ENCODE results near the gene BANP.

The BANP gene

DNA sequence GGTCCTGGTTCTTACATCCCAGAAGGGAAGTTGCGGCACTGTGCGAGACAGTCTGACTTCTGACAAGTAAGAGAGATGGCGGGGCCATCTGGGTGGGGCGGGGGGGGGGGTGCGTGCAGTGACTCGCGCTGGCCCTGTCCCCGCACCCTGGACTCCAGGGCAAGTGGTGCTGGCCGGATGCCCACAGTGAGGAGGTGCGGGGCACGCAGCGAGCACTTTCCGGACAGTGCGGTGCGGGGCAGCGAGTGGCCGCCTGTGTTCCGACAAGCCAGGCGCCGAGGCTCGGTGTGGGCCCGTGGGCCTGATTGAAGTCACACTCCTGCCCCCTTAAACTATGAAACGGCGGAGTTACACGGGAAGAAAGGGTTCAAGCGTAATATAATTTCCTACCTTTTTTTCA, 106.4 kb downstream of the BANP start:
- TF ChIP-seq, protein P1, sequence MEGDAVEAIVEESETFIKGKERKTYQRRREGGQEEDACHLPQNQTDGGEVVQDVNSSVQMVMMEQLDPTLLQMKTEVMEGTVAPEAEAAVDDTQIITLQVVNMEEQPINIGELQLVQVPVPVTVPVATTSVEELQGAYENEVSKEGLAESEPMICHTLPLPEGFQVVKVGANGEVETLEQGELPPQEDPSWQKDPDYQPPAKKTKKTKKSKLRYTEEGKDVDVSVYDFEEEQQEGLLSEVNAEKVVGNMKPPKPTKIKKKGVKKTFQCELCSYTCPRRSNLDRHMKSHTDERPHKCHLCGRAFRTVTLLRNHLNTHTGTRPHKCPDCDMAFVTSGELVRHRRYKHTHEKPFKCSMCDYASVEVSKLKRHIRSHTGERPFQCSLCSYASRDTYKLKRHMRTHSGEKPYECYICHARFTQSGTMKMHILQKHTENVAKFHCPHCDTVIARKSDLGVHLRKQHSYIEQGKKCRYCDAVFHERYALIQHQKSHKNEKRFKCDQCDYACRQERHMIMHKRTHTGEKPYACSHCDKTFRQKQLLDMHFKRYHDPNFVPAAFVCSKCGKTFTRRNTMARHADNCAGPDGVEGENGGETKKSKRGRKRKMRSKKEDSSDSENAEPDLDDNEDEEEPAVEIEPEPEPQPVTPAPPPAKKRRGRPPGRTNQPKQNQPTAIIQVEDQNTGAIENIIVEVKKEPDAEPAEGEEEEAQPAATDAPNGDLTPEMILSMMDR (IDR thresholded peaks at IDR 0.05; ENCODE audit: low read depth, low read length, missing control alignments), result no peak
- no peak for DNase-seq (ENCODE audit: extremely low read depth, low read depth)
- no peak overlapping the region for H3K4me3 ChIP-seq (replicated peaks; ENCODE audit: low read depth, low read length)

DNA sequence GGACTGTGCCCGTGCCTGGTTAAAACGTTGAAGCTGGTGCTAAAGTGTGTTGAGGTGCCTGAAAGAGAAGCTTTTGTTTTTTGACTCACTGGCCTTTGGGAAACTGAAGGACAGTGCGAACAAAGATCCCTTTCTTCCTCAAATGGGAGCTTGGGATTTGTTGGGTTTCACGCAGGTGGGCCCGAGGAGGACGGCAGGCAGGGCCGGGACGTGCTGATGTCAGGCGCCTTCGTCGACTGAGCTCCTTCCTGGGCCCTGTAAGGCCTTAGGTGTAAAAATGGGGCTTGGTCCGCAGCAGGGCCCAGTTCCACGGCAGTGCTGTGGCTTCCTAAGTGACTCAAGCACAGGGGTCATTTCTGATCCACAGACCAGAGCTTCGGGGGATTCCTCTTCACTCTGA, 106.9 kb downstream of the BANP start:
- H3K4me3 ChIP-seq (replicated peaks; ENCODE audit: low read depth, low read length), result no peak overlapping the region
- DNase-seq (ENCODE audit: extremely low read depth, low read depth), result no peak
- TF ChIP-seq, protein P1 (IDR thresholded peaks at IDR 0.05; ENCODE audit: low read depth, low read length, missing control alignments), result no peak

DNA sequence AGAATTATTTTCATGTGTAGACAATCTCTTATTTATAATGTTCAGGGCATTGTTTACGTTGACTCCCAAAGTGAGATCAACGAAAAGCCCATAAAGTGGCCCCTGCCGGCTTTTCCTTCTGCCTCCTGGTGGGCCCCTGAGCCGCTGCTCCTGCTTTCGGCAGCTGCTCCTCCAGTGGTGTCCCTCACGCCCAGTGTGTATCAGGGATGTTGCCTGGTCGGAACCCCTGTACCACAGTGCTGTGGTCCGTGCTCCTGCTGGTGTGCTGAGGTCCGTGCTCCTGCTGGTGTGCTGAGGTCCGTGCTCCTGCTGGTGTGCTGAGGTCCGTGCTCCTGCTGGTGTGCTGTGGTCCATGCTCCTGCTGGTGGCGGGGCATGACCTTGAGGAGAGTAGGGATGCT, 107.6 kb downstream of the BANP start:
- no peak for DNase-seq (ENCODE audit: extremely low read depth, low read depth)
- H3K4me3 ChIP-seq (replicated peaks; ENCODE audit: low read depth, low read length), result no peak overlapping the region
- TF ChIP-seq, protein P1 (IDR thresholded peaks at IDR 0.05; ENCODE audit: low read depth, low read length, missing control alignments), result no peak

DNA sequence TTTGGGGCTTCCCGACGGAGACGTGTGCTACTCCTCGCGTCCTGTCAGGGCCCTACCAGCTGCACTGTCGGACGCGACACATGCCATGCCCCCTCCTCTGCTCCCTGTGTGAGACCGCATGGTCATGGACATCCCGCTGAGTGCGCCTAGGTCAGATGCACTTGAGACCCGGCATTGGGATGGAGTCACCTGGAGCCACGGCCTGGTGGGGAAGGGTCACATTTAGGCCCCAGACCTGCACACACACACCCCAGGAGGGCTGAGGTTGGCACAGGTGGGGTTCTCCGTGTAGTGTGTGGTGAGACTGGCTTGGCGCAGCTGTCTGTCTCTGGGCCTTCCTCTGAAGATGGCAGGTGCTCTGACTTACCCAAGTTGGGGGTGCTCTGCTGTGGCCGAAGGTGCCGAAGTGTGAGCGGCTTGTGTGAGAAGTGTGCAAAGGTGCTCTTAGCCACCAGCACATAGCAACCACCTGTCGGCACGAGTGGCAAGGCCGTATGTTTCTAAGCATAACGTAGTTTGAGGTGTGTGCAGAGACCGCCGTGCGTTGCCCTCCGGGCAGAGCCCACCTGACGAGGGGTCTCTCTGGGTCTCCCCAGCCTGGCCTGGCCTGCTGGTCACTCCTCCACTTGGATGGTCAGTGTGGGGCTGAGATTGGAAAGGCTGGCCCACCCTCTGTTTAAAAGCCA, 108.6 kb downstream of the BANP start:
- no peak overlapping the region for H3K4me3 ChIP-seq (replicated peaks; ENCODE audit: low read depth, low read length)
- TF ChIP-seq, protein P1 (IDR thresholded peaks at IDR 0.05; ENCODE audit: low read depth, low read length, missing control alignments), result no peak
- DNase-seq (ENCODE audit: extremely low read depth, low read depth), result no peak

DNA sequence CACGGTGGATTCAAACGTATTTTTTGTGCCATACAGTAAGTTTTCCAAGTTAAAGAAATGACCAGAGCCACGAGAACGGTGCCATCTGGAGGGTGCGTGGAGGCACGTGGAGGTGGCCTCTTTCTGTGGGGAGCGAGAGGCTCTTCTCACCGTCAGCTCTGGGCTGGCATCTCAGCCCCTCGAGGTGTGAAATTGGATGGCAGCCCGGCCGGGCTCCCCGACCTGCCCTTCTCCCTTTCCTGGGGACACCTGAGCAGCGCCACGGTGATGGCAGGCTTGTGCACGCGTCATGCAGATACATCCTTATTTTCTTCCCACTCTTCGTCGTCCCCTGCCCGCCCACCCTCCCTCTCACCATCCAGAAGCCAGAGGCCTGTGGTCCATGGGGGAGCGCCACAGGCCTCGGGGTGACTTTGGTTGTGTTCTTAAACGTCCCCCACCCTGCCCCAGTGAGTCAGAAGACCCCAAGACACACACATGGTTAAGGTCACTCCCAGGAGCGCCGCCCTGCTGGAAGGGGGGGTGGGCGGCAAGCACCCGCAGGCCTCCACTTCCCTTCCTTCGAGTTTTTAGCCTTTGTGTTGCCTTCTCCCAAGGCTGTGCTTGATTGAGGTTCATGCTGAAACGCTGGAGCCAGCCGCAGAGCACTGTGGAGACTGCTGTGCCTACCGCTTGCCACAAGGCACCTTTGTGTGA, 109.4 kb downstream of the BANP start:
- H3K4me3 ChIP-seq (replicated peaks; ENCODE audit: low read depth, low read length), result no peak overlapping the region
- no peak for DNase-seq (ENCODE audit: extremely low read depth, low read depth)
- TF ChIP-seq, protein P1 (IDR thresholded peaks at IDR 0.05; ENCODE audit: low read depth, low read length, missing control alignments), result peak; percentile 2

DNA sequence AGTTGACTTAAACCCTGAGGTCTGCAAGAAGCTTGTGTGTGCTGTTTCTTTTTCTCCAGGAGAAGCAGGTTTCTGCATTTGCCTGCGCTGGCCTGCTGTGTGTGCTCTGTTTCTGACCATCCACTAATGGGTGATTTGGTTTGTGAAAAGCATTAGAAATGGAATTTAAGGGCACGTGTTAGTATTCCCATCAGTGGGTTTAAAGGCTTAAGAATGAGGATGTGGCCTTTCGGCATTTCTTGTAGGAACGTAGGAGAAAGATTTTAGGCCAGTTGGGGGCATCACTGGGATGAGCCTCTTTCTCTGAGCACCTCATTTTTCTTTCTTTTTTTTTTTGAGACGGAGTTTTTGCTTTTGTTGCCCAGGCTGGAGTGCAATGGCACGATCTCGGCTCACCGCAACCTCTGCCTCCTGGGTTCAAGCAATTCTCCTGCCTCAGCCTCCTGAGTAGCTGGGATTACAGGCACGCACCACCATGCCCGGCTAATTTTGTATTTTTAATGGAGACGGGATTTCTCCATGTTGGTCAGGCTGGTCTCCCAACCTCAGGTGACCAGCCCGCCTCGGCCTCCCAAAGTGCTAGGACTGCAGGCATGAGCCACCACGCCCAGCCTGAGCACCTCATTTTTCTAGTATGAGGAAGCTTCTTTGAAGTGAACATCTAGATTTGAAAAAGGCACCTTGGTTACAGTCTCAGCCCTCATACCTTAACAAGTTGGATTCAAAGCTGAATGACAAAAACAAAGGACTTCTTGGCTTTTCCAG, 110.3 kb downstream of the BANP start:
- TF ChIP-seq, protein P1 (IDR thresholded peaks at IDR 0.05; ENCODE audit: low read depth, low read length, missing control alignments), result no peak
- no peak for DNase-seq (ENCODE audit: extremely low read depth, low read depth)
- H3K4me3 ChIP-seq (replicated peaks; ENCODE audit: low read depth, low read length), result no peak overlapping the region

Data from HFF-Myc (cell line).